ENCODE measurements around the gene MRPL42.

GRCh38 chr12:93547778-93548177, 80.5 kb downstream of the MRPL42 start:
- TF ChIP-seq, protein P1, sequence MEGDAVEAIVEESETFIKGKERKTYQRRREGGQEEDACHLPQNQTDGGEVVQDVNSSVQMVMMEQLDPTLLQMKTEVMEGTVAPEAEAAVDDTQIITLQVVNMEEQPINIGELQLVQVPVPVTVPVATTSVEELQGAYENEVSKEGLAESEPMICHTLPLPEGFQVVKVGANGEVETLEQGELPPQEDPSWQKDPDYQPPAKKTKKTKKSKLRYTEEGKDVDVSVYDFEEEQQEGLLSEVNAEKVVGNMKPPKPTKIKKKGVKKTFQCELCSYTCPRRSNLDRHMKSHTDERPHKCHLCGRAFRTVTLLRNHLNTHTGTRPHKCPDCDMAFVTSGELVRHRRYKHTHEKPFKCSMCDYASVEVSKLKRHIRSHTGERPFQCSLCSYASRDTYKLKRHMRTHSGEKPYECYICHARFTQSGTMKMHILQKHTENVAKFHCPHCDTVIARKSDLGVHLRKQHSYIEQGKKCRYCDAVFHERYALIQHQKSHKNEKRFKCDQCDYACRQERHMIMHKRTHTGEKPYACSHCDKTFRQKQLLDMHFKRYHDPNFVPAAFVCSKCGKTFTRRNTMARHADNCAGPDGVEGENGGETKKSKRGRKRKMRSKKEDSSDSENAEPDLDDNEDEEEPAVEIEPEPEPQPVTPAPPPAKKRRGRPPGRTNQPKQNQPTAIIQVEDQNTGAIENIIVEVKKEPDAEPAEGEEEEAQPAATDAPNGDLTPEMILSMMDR (IDR thresholded peaks at IDR 0.05), result no peak
- TF ChIP-seq POLR2A (IDR thresholded peaks at IDR 0.05), result no peak
- no peak for TF ChIP-seq POLR2AphosphoS5 (IDR thresholded peaks at IDR 0.05; ENCODE audit: insufficient read depth in 1 of 2, low read depth in 1 of 2)

Data from vagina (tissue), 2 donors.